WERI-Rb-1 (cell line): ENCODE measurements around the gene NAALADL1.
A peak's percentile ranks its signal among the peaks of the same experiment; 100 is the strongest.

ENCODE experiments used
- DNase-seq: peaks from one replicate; pipeline ENCODE4 v3.0.0-alpha.2; 2020
- H3K27ac ChIP-seq: fragments of 250-450 bp; sonication (Bioruptor Pico); 2 replicates; pipeline ENCODE4 v1.5.1; 2020; ENCODE audit warnings: mild to moderate bottlenecking, moderate library complexity
- H3K27me3 ChIP-seq: fragments of 250-450 bp; sonication (Bioruptor Pico); 2 replicates; pipeline ENCODE4 v1.5.1; 2021; ENCODE audit warnings: mild to moderate bottlenecking, low read depth, moderate library complexity; ENCODE audit not compliant: insufficient read depth, severe bottlenecking
- H3K36me3 ChIP-seq: fragments of 250-450 bp; sonication (Bioruptor Pico); 2 replicates; pipeline ENCODE4 v1.5.1; 2020; ENCODE audit warnings: mild to moderate bottlenecking, moderate library complexity
- H3K4me3 ChIP-seq: 2 replicates; pipeline ENCODE4 v1.5.1; 2011; ENCODE audit warnings: low read depth, mild to moderate bottlenecking, control low read depth, low read length
- H3K9me3 ChIP-seq: fragments of 250-450 bp; sonication (Bioruptor Pico); 2 replicates; pipeline ENCODE4 v1.5.1; 2021; ENCODE audit warnings: mild to moderate bottlenecking, moderate library complexity; ENCODE audit not compliant: severe bottlenecking
- TF ChIP-seq, protein P1 (sequence below): IDR thresholded peaks from 2 replicates; pipeline ENCODE4 v1.5.1; 2011; ENCODE audit warnings: low read depth, mild to moderate bottlenecking, control low read depth, inconsistent platforms, low read length

NAALADL1 gene

GRCh38 chr11:65077451-65077850 lies 19.1 kb upstream of the NAALADL1 start:
- H3K36me3 ChIP-seq, result peaks cover 45% of the 10 kb centered on the region
- no peak overlapping the region for H3K4me3 ChIP-seq
- TF ChIP-seq, protein P1, sequence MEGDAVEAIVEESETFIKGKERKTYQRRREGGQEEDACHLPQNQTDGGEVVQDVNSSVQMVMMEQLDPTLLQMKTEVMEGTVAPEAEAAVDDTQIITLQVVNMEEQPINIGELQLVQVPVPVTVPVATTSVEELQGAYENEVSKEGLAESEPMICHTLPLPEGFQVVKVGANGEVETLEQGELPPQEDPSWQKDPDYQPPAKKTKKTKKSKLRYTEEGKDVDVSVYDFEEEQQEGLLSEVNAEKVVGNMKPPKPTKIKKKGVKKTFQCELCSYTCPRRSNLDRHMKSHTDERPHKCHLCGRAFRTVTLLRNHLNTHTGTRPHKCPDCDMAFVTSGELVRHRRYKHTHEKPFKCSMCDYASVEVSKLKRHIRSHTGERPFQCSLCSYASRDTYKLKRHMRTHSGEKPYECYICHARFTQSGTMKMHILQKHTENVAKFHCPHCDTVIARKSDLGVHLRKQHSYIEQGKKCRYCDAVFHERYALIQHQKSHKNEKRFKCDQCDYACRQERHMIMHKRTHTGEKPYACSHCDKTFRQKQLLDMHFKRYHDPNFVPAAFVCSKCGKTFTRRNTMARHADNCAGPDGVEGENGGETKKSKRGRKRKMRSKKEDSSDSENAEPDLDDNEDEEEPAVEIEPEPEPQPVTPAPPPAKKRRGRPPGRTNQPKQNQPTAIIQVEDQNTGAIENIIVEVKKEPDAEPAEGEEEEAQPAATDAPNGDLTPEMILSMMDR, result peak; percentile 71
- no peaks in the 10 kb centered on the region for H3K27me3 ChIP-seq
- no peaks in the 10 kb centered on the region for H3K9me3 ChIP-seq
- DNase-seq, result peak; percentile 94
- peak overlapping the region; percentile 59 for H3K27ac ChIP-seq

DNA sequence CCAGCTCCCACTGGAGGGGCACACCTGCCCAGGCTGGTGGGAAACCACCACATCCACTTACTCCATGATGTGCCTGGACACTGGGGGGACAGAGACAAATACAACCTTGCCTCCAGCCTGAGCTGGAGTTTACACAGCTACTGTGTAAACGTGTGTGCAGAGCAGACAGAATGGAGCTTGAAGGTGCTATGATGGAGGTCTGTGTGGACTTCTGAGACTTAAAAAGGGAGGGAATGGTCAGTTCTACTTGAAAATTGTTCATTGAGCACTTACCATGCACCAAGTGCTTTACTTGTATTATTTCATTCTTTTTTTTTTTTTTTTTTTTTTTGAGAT lies 14.2 kb upstream of the NAALADL1 start:
- H3K9me3 ChIP-seq, result no peaks in the 10 kb centered on the region
- no peak overlapping the region for H3K4me3 ChIP-seq
- no peak overlapping the region for H3K27ac ChIP-seq
- peaks cover 15% of the 10 kb centered on the region for H3K36me3 ChIP-seq
- DNase-seq, result no peak
- TF ChIP-seq, protein P1, result no peak
- no peaks in the 10 kb centered on the region for H3K27me3 ChIP-seq

GRCh38 chr11:65071907-65072630 lies 13.7 kb upstream of the NAALADL1 start:
- Histone ChIP-seq H3K36me3 (peaks cover 13% of the 10 kb centered on the region), H3K27ac (no peak overlapping the region), H3K4me3 (no peak overlapping the region), H3K27me3 (no peaks in the 10 kb centered on the region), H3K9me3 (no peaks in the 10 kb centered on the region)
- no peak for DNase-seq
- TF ChIP-seq, protein P1, result no peak

DNA sequence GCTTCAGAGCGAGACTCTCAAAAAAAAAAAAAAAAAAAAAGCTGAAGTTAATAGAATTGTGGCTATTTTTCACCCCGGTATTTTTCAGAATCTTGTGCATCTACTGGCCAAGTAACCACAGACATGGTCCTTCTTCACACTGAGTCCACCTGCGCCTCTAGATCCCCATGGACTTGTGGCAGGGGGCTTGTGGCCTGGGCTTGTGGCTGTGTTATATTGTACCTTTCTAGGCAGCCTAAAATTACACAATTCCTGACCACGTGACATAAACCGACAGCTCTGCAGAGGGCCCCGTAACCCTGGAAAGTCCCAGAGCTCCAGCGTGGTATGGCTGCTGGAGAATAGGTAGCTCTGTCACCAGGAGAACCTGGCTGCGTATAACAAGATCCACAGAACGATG lies 10.9 kb upstream of the NAALADL1 start:
- Histone ChIP-seq H3K4me3 (no peak overlapping the region), H3K9me3 (no peaks in the 10 kb centered on the region), H3K27me3 (no peaks in the 10 kb centered on the region), H3K36me3 (no peaks in the 10 kb centered on the region), H3K27ac (no peak overlapping the region)
- TF ChIP-seq, protein P1, result no peak
- no peak for DNase-seq

DNA sequence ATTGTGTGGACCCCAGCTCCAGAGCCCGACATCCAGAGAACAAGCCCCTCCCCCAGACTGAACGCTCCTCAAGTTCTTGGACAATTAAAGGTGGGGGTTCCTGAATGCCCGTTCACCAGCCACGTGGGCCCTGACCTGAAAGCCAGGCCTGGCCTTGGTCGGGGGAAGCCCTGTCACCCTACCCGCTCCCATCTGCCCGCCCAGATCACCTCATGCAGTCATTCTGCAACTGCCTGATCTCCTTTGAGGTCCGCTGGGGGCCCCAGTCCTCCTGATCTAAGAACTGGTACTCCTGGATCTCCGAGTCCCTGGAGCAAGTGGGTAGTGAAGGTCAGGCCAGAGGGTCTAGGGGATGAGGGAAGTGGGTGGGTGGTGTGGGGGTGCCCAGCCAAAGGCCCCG lies 9.1 kb upstream of the NAALADL1 start:
- peak; percentile 46 for DNase-seq

More for the DNA sequence above, 9.1 kb upstream of the NAALADL1 start:
- TF ChIP-seq, protein P1, result no peak
- Histone ChIP-seq H3K27ac (peak overlapping the region; percentile 76), H3K9me3 (no peaks in the 10 kb centered on the region), H3K4me3 (no peak overlapping the region), H3K27me3 (no peaks in the 10 kb centered on the region), H3K36me3 (no peaks in the 10 kb centered on the region)
